Measurements from ENCODE around the gene CSNK2B.

The CSNK2B gene

DNA sequence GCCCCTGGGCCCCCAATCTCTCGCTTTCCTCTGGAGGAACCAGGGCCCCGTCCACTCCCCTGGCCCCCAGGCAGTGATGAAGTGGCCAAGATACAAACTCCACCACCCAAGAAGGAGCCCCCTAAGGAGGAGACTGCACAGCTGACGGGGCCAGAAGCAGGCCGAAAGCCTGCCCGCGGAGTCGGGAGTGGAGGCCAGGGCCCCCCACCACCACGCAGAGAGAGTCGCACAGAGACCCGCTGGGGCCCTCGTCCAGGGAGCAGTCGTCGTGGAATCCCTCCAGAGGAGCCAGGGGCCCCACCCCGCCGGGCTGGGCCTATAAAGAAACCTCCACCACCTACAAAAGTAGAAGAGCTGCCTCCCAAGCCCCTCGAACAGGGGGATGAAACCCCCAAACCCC lies 34.7 kb upstream of the CSNK2B start:
- DNase-seq (ENCODE audit: low spot score): no peak
- TF ChIP-seq, protein P1, sequence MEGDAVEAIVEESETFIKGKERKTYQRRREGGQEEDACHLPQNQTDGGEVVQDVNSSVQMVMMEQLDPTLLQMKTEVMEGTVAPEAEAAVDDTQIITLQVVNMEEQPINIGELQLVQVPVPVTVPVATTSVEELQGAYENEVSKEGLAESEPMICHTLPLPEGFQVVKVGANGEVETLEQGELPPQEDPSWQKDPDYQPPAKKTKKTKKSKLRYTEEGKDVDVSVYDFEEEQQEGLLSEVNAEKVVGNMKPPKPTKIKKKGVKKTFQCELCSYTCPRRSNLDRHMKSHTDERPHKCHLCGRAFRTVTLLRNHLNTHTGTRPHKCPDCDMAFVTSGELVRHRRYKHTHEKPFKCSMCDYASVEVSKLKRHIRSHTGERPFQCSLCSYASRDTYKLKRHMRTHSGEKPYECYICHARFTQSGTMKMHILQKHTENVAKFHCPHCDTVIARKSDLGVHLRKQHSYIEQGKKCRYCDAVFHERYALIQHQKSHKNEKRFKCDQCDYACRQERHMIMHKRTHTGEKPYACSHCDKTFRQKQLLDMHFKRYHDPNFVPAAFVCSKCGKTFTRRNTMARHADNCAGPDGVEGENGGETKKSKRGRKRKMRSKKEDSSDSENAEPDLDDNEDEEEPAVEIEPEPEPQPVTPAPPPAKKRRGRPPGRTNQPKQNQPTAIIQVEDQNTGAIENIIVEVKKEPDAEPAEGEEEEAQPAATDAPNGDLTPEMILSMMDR (IDR thresholded peaks at IDR 0.05; ENCODE audit: extremely low read depth, insufficient read depth, missing control alignments): no peak
- in situ Hi-C loops (cut with MboI; ENCODE audit: low pct_unique_long_range_greater_than_20kb, low sequenced_read_pairs, unreplicated experiment): no loop called here

DNA sequence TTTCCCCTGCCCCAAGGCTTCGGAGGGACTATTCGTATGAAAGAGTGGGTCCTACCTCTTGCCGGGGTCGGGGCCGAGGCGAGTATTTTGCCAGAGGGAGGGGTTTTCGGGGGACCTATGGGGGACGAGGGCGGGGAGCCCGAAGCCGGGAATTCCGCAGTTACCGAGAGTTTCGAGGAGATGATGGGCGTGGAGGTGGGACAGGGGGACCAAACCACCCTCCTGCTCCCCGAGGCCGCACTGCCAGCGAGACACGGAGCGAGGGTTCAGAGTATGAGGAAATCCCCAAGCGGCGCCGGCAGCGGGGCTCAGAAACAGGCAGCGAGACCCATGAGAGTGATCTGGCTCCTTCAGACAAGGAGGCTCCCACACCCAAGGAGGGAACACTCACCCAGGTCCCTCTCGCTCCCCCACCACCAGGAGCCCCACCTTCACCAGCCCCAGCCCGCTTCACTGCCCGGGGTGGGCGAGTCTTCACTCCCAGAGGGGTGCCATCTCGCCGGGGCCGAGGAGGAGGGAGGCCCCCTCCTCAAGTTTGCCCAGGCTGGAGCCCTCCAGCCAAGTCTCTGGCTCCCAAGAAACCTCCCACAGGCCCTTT lies 34.1 kb upstream of the CSNK2B start:
- TF ChIP-seq, protein P1 (IDR thresholded peaks at IDR 0.05; ENCODE audit: extremely low read depth, insufficient read depth, missing control alignments): no peak
- no peak for DNase-seq (ENCODE audit: low spot score)
- in situ Hi-C loops (cut with MboI; ENCODE audit: low pct_unique_long_range_greater_than_20kb, low sequenced_read_pairs, unreplicated experiment): no loop called here

DNA sequence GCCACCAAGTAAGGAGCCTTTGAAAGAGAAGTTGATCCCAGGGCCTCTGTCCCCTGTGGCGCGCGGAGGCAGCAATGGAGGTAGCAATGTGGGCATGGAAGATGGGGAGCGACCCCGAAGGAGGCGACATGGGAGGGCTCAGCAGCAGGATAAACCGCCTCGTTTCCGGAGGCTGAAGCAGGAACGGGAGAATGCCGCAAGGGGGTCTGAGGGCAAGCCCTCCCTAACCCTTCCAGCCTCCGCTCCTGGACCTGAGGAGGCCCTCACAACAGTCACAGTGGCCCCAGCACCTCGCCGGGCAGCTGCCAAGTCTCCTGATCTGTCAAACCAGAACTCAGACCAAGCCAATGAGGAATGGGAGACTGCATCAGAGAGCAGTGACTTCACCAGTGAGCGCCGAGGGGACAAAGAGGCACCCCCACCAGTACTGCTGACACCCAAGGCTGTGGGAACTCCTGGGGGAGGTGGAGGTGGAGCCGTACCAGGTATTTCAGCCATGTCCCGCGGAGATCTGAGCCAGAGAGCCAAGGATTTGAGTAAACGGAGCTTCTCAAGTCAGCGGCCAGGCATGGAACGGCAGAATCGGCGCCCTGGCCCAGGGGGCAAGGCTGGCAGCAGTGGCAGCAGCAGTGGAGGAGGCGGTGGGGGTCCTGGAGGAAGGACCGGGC lies 33.5 kb upstream of the CSNK2B start:
- TF ChIP-seq, protein P1 (IDR thresholded peaks at IDR 0.05; ENCODE audit: extremely low read depth, insufficient read depth, missing control alignments): no peak
- in situ Hi-C loops (cut with MboI; ENCODE audit: low pct_unique_long_range_greater_than_20kb, low sequenced_read_pairs, unreplicated experiment): no loop called here
- no peak for DNase-seq (ENCODE audit: low spot score)

DNA sequence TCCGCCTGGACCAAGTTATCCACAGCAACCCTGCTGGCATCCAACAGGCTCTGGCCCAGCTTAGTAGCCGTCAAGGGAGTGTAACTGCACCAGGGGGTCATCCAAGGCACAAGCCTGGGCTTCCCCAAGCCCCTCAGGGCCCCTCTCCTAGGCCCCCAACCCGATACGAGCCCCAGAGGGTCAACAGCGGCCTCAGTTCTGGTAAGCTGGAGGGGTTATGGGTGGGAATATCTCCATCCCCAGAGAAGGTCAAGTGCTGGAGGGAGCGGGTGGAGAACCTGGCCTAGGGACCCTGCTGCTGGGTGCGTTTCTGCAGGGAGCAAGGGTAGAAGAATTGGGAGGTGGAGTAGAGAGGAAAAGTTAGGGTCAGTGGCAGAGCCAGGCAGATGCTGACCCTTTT lies 32.4 kb upstream of the CSNK2B start:
- DNase-seq (ENCODE audit: low spot score): no peak
- in situ Hi-C loops (cut with MboI; ENCODE audit: low pct_unique_long_range_greater_than_20kb, low sequenced_read_pairs, unreplicated experiment): no loop called here
- TF ChIP-seq, protein P1 (IDR thresholded peaks at IDR 0.05; ENCODE audit: extremely low read depth, insufficient read depth, missing control alignments): no peak

DNA sequence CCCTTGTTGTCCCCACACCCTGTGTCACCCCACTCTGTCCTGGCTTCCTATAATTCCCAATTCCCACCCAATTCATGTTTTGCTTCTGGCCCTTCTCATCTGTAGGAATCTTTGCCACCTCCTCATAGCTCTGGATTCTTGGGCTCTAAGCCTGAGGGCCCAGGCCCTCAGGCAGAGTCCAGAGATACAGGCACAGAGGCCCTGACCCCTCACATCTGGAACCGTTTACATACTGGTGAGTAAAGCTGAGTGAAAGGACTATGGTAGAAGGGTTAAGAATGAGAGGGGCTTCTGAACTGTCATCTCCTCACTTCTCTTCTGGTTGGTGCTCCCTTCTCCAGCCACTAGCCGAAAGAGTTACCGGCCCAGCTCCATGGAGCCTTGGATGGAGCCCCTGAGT lies 31.7 kb upstream of the CSNK2B start:
- in situ Hi-C loops (cut with MboI; ENCODE audit: low pct_unique_long_range_greater_than_20kb, low sequenced_read_pairs, unreplicated experiment): no loop called here
- DNase-seq (ENCODE audit: low spot score): no peak
- TF ChIP-seq, protein P1 (IDR thresholded peaks at IDR 0.05; ENCODE audit: extremely low read depth, insufficient read depth, missing control alignments): no peak

DNA sequence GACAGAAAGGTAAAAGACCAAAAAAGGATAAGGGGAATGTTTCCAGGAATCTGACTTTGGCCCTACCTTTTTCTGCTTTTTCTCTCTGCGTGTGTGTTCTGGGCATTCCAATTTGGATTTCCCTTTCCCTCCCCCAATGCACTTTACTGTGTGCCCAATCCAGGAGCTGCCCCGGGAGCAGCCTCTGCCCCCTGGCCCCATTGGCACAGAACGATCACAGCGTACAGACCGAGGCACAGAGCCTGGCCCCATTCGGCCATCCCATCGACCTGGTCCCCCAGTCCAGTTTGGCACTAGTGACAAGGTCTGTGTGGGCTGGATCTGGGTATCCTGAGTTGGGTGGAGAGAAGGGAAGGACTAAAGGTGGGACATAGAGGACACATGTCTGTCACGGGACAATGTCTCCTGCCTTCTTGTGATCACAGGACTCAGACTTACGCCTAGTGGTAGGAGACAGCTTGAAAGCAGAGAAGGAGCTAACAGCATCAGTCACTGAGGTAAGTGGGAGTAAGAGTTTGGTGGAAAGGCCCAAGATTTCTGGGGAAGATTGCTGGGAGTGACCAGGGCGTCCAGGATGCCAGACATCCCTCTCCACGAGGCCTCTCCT lies 30.8 kb upstream of the CSNK2B start:
- DNase-seq (ENCODE audit: low spot score): no peak
- in situ Hi-C loops (cut with MboI; ENCODE audit: low pct_unique_long_range_greater_than_20kb, low sequenced_read_pairs, unreplicated experiment): no loop called here
- TF ChIP-seq, protein P1 (IDR thresholded peaks at IDR 0.05; ENCODE audit: extremely low read depth, insufficient read depth, missing control alignments): no peak
